ENCODE results near the gene ADGRV1. TPM values are rescaled to one million over a fixed set of nuclear protein-coding genes. Genes with fewer than 3 reads are reported as not detected.

Gene ADGRV1
- total RNA-seq, 1 experiment from 2014 or later = not detected

- H3K4me3 Mint-ChIP-seq (ENCODE audit: unreplicated experiment) = no peak overlapping the region
- no peaks in the 10 kb centered on the region for H3K27me3 Mint-ChIP-seq (ENCODE audit: insufficient read depth, unreplicated experiment)
- TF ChIP-seq CTCF (IDR thresholded peaks at IDR 0.05; ENCODE audit: unreplicated experiment) = no peak
- BruUV-seq (replicated peaks) = no TSS peak
- intact Hi-C loops (cut with micrococcal nuclease) = no loop called here
- ChIA-PET POLR2A (interaction anchor here (1.1 to 1.2 kb wide), 2 partner anchors 41 to 48 kb away, joined by 3 to 4 read pairs; no protein-coding TSS in a partner anchor), CTCF (interaction anchor here (0.8 to 1.2 kb wide), 2 partner anchors 12 to 158 kb away, joined by 3 read pairs; no protein-coding TSS in a partner anchor)
- H3K9me3 Mint-ChIP-seq (ENCODE audit: unreplicated experiment) = no peaks in the 10 kb centered on the region
- DNase-seq (ENCODE audit: unreplicated experiment) = no peak
- peaks cover 6% of the 10 kb centered on the region for H3K4me1 Mint-ChIP-seq (ENCODE audit: insufficient read depth, unreplicated experiment)
- no peak overlapping the region for H3K27ac Mint-ChIP-seq (ENCODE audit: low read depth, unreplicated experiment)
- H3K36me3 Mint-ChIP-seq (ENCODE audit: insufficient read depth, unreplicated experiment) = no peaks in the 10 kb centered on the region
Observed at GRCh38 chr5:91024206-91024605, 465.6 kb downstream of the ADGRV1 start.

- no TSS peak for BruUV-seq (replicated peaks)
- ChIA-PET CTCF (interaction anchor here (0.6 to 1.2 kb wide), 4 partner anchors 12 to 158 kb away, joined by 3 to 7 read pairs (median 4); no protein-coding TSS in a partner anchor), POLR2A (interaction anchor here (0.6 to 1.1 kb wide), 3 partner anchors 42 to 138 kb away, joined by 3 read pairs; no protein-coding TSS in a partner anchor)
- intact Hi-C loops (cut with micrococcal nuclease) = no loop called here
- H3K36me3 Mint-ChIP-seq (ENCODE audit: insufficient read depth, unreplicated experiment) = no peaks in the 10 kb centered on the region
- H3K27me3 Mint-ChIP-seq (ENCODE audit: insufficient read depth, unreplicated experiment) = no peaks in the 10 kb centered on the region
- no peak for DNase-seq (ENCODE audit: unreplicated experiment)
- no peak overlapping the region for H3K27ac Mint-ChIP-seq (ENCODE audit: low read depth, unreplicated experiment)
- no peaks in the 10 kb centered on the region for H3K9me3 Mint-ChIP-seq (ENCODE audit: unreplicated experiment)
- H3K4me3 Mint-ChIP-seq (ENCODE audit: unreplicated experiment) = no peak overlapping the region
- H3K4me1 Mint-ChIP-seq (ENCODE audit: insufficient read depth, unreplicated experiment) = peaks cover 6% of the 10 kb centered on the region
- no peak for TF ChIP-seq CTCF (IDR thresholded peaks at IDR 0.05; ENCODE audit: unreplicated experiment)
Observed at GRCh38 chr5:91024727-91025126, 466.1 kb downstream of the ADGRV1 start.

GRCh38 chr5:91025449-91025848 lies 466.9 kb downstream of the ADGRV1 start:
- no peaks in the 10 kb centered on the region for H3K9me3 Mint-ChIP-seq (ENCODE audit: unreplicated experiment)
- no peak overlapping the region for H3K27ac Mint-ChIP-seq (ENCODE audit: low read depth, unreplicated experiment)
- TF ChIP-seq CTCF (IDR thresholded peaks at IDR 0.05; ENCODE audit: unreplicated experiment) = no peak
- no peak overlapping the region for H3K4me3 Mint-ChIP-seq (ENCODE audit: unreplicated experiment)
- no peaks in the 10 kb centered on the region for H3K27me3 Mint-ChIP-seq (ENCODE audit: insufficient read depth, unreplicated experiment)
- BruUV-seq (replicated peaks) = no TSS peak
- no peak for DNase-seq (ENCODE audit: unreplicated experiment)
- ChIA-PET POLR2A (interaction anchor here (0.6 to 1.5 kb wide), 5 partner anchors 9 to 137 kb away, joined by 3 to 5 read pairs (median 3); no protein-coding TSS in a partner anchor), CTCF (interaction anchor here (0.7 to 1.2 kb wide), 2 partner anchors 38 to 159 kb away, joined by 3 to 7 read pairs; no protein-coding TSS in a partner anchor)
- intact Hi-C loops (cut with micrococcal nuclease) = no loop called here
- H3K4me1 Mint-ChIP-seq (ENCODE audit: insufficient read depth, unreplicated experiment) = peaks cover 6% of the 10 kb centered on the region
- no peaks in the 10 kb centered on the region for H3K36me3 Mint-ChIP-seq (ENCODE audit: insufficient read depth, unreplicated experiment)

GRCh38 chr5:91025956-91026355 lies 467.4 kb downstream of the ADGRV1 start:
- Mint-ChIP-seq H3K27me3 (ENCODE audit: insufficient read depth, unreplicated experiment) (no peaks in the 10 kb centered on the region), H3K4me1 (ENCODE audit: insufficient read depth, unreplicated experiment) (peaks cover 10% of the 10 kb centered on the region), H3K4me3 (ENCODE audit: unreplicated experiment) (no peak overlapping the region), H3K27ac (ENCODE audit: low read depth, unreplicated experiment) (no peak overlapping the region), H3K9me3 (ENCODE audit: unreplicated experiment) (no peaks in the 10 kb centered on the region), H3K36me3 (ENCODE audit: insufficient read depth, unreplicated experiment) (no peaks in the 10 kb centered on the region)
- POLR2A ChIA-PET = interaction anchor here (0.6 to 2.9 kb wide), 5 partner anchors 9 to 824 kb away, joined by 3 to 12 read pairs (median 4); no protein-coding TSS in a partner anchor
- no TSS peak for BruUV-seq (replicated peaks)
- intact Hi-C loops (cut with micrococcal nuclease) = no loop called here
- DNase-seq (ENCODE audit: unreplicated experiment) = no peak
- CTCF ChIA-PET = interaction anchor here (0.9 kb wide), 1 partner anchor 23 kb away, joined by 3 read pairs; no protein-coding TSS in a partner anchor
- TF ChIP-seq CTCF (IDR thresholded peaks at IDR 0.05; ENCODE audit: unreplicated experiment) = no peak
